OCI-LY3 (cell line): ENCODE measurements around the gene SLC5A8.

Source experiments
- CTCF ChIP-seq: fragments of 200-600, 300-600 bp; sonication (generic); IDR thresholded peaks from 2 replicates; pipeline ENCODE4 v1.5.1; 2014; ENCODE audit warnings: antibody characterized with exemption, low read length, low read depth
- EZH2phosphoT487 ChIP-seq: fragments of 200-600 bp; shearing (Covaris generic); IDR thresholded peaks from 2 replicates; pipeline ENCODE4 v1.6.1; 2018; ENCODE audit warnings: antibody characterized with exemption, mixed run types, low read depth

GRCh38 chr12:101216810-101217209 is 6.8 kb upstream of the SLC5A8 start:
- no peak for TF ChIP-seq CTCF
- TF ChIP-seq EZH2phosphoT487, result no peak
